Measurements from ENCODE around the gene CSPG5.

- TF ChIP-seq CTCF (IDR thresholded peaks at IDR 0.05) (no peak), POLR2AphosphoS5 (IDR thresholded peaks at IDR 0.05) (no peak)
These were observed 7.1 kb downstream of the CSPG5 start for GRCh38 chr3:47571391-47572175.
